Dendritic cell treated with granulocyte-macrophage colony-stimulating factor and Interleukin-4, amounts not matched to agents 40 ng/mL and 50 ng/mL, for 4 days (primary cell): ENCODE data around the gene TCP10L.
"Not testable (repeated sequence)": the region's sequence is repeated elsewhere in the genome, so short reads cannot be mapped to it uniquely, and the experiment has no call there.

ENCODE experiments used
- H3K27ac Mint-ChIP-seq: one replicate; pipeline ENCODE4 v1.8.0; 2022; ENCODE audit warnings: mild to moderate bottlenecking, mixed read lengths
- H3K27me3 Mint-ChIP-seq: one replicate; pipeline ENCODE4 v1.8.0; 2022; ENCODE audit warnings: mild to moderate bottlenecking, mixed read lengths
- H3K36me3 Mint-ChIP-seq: one replicate; pipeline ENCODE4 v1.8.0; 2022; ENCODE audit warnings: low read depth, mixed read lengths
- H3K4me1 Mint-ChIP-seq: one replicate; pipeline ENCODE4 v1.8.0; 2022; ENCODE audit warnings: low read depth, mixed read lengths
- H3K4me3 Mint-ChIP-seq: one replicate; pipeline ENCODE4 v1.8.0; 2022; ENCODE audit warnings: mild to moderate bottlenecking, moderate library complexity, mixed read lengths
- H3K9me3 Mint-ChIP-seq: one replicate; pipeline ENCODE4 v1.8.0; 2022; ENCODE audit warnings: mixed read lengths
- intact Hi-C: fragments of 100-400 bp; cut with micrococcal nuclease; formaldehyde crosslinking; loops from one replicate; pipeline ENCODE4 v1.15.0; 2022

The TCP10L gene

GRCh38 chr21:32585042-32585710, at the start of gene TCP10L:
Gene TCP10L, minus strand, starts transcription at chr21:32585523. Its CDS starts 1,219 bp downstream, at chr21:32584304.
- no peaks in the 10 kb centered on the region for H3K9me3 Mint-ChIP-seq
- no peak within 1 kb of the TSS for H3K27ac Mint-ChIP-seq
- H3K4me1 Mint-ChIP-seq = no peaks in the 10 kb centered on the region
- intact Hi-C loops = no loop called here
- H3K36me3 Mint-ChIP-seq = no peaks in the 10 kb centered on the region
- H3K27me3 Mint-ChIP-seq = no peaks in the 10 kb centered on the region
- no peak within 1 kb of the TSS for H3K4me3 Mint-ChIP-seq

GRCh38 chr21:32626621-32627196, 41.4 kb upstream of the TCP10L start:
- no peak overlapping the region for H3K27ac Mint-ChIP-seq
- intact Hi-C loops = no loop called here
- peaks cover 23% of the 10 kb centered on the region for H3K36me3 Mint-ChIP-seq
- H3K4me3 Mint-ChIP-seq = no peak overlapping the region
- no peaks in the 10 kb centered on the region for H3K9me3 Mint-ChIP-seq
- H3K4me1 Mint-ChIP-seq = no peaks in the 10 kb centered on the region
- H3K27me3 Mint-ChIP-seq = peaks cover 3% of the 10 kb centered on the region

- not testable (repeated sequence) for H3K27ac Mint-ChIP-seq, H3K9me3 Mint-ChIP-seq, H3K4me3 Mint-ChIP-seq, H3K36me3 Mint-ChIP-seq, H3K4me1 Mint-ChIP-seq
- intact Hi-C loops = loop anchor here (5.0 kb wide), 1 partner anchor 104 kb away; no protein-coding TSS in a partner anchor
- H3K27me3 Mint-ChIP-seq = peaks cover 37% of the 10 kb centered on the region
These were observed 32.9 kb upstream of the TCP10L start for GRCh38 chr21:32618218-32618617.

GRCh38 chr21:32613436-32614043, 28.2 kb upstream of the TCP10L start:
- Mint-ChIP-seq H3K36me3 (peaks cover 27% of the 10 kb centered on the region), H3K27me3 (peaks cover 15% of the 10 kb centered on the region), H3K4me3 (peak overlapping the region; percentile 99), H3K4me1 (peaks cover 6% of the 10 kb centered on the region), H3K9me3 (no peaks in the 10 kb centered on the region), H3K27ac (peak overlapping the region; percentile 96)
- intact Hi-C loops = no loop called here

- H3K27me3 Mint-ChIP-seq = peaks cover 12% of the 10 kb centered on the region
- intact Hi-C loops = no loop called here
- peaks cover 6% of the 10 kb centered on the region for H3K4me1 Mint-ChIP-seq
- H3K4me3 Mint-ChIP-seq = peak overlapping the region; percentile 99
- peak overlapping the region; percentile 96 for H3K27ac Mint-ChIP-seq
- peaks cover 30% of the 10 kb centered on the region for H3K36me3 Mint-ChIP-seq
- H3K9me3 Mint-ChIP-seq = no peaks in the 10 kb centered on the region
These were observed 27.6 kb upstream of the TCP10L start for GRCh38 chr21:32612999-32613337.

- intact Hi-C loops = no loop called here
- Mint-ChIP-seq H3K36me3 (peaks cover 36% of the 10 kb centered on the region), H3K4me3 (peak within 1 kb of the TSS; percentile 99), H3K27ac (peak within 1 kb of the TSS; percentile 96), H3K9me3 (no peaks in the 10 kb centered on the region), H3K4me1 (peaks cover 6% of the 10 kb centered on the region), H3K27me3 (peaks cover 11% of the 10 kb centered on the region)
These were observed 27.0 kb upstream of the TCP10L start, which contains the start of gene CFAP298 for GRCh38 chr21:32612075-32612998. Gene CFAP298, minus strand, starts transcription at chr21:32612377. Its CDS starts 134 bp downstream, at chr21:32612243.

- H3K4me3 Mint-ChIP-seq = peak overlapping the region; percentile 99
- intact Hi-C loops = no loop called here
- peaks cover 7% of the 10 kb centered on the region for H3K27me3 Mint-ChIP-seq
- H3K4me1 Mint-ChIP-seq = peaks cover 6% of the 10 kb centered on the region
- H3K9me3 Mint-ChIP-seq = no peaks in the 10 kb centered on the region
- peaks cover 44% of the 10 kb centered on the region for H3K36me3 Mint-ChIP-seq
- H3K27ac Mint-ChIP-seq = peak overlapping the region; percentile 96
These were observed 26.2 kb upstream of the TCP10L start for GRCh38 chr21:32611471-32611997.

GRCh38 chr21:32610940-32611339, 25.6 kb upstream of the TCP10L start:
- H3K9me3 Mint-ChIP-seq, intact Hi-C loops, H3K4me1 Mint-ChIP-seq, H3K27ac Mint-ChIP-seq, H3K27me3 Mint-ChIP-seq: not testable (repeated sequence)
- H3K36me3 Mint-ChIP-seq = peaks cover 50% of the 10 kb centered on the region
- H3K4me3 Mint-ChIP-seq = peak overlapping the region; percentile 23

GRCh38 chr21:32608851-32609250, 23.5 kb upstream of the TCP10L start:
- Mint-ChIP-seq H3K4me3 (no peak overlapping the region), H3K9me3 (no peaks in the 10 kb centered on the region), H3K36me3 (peaks cover 71% of the 10 kb centered on the region), H3K4me1 (peaks cover 6% of the 10 kb centered on the region), H3K27me3 (no peaks in the 10 kb centered on the region), H3K27ac (no peak overlapping the region)
- intact Hi-C loops = no loop called here

- no peak overlapping the region for H3K27ac Mint-ChIP-seq
- H3K9me3 Mint-ChIP-seq = no peaks in the 10 kb centered on the region
- no peaks in the 10 kb centered on the region for H3K4me1 Mint-ChIP-seq
- H3K36me3 Mint-ChIP-seq = peaks cover 80% of the 10 kb centered on the region
- H3K4me3 Mint-ChIP-seq = no peak overlapping the region
- H3K27me3 Mint-ChIP-seq = no peaks in the 10 kb centered on the region
- intact Hi-C loops = no loop called here
These were observed 20.1 kb upstream of the TCP10L start for GRCh38 chr21:32605469-32605868.

- H3K27me3 Mint-ChIP-seq = no peaks in the 10 kb centered on the region
- intact Hi-C loops = no loop called here
- H3K27ac Mint-ChIP-seq = no peak overlapping the region
- H3K9me3 Mint-ChIP-seq = no peaks in the 10 kb centered on the region
- peaks cover 84% of the 10 kb centered on the region for H3K36me3 Mint-ChIP-seq
- H3K4me1 Mint-ChIP-seq = no peaks in the 10 kb centered on the region
- no peak overlapping the region for H3K4me3 Mint-ChIP-seq
These were observed 19.1 kb upstream of the TCP10L start for GRCh38 chr21:32604464-32604863.

- peaks cover 89% of the 10 kb centered on the region for H3K36me3 Mint-ChIP-seq
- intact Hi-C loops = no loop called here
These were observed 17.8 kb upstream of the TCP10L start for GRCh38 chr21:32603131-32603530.

GRCh38 chr21:32602099-32602498, 16.8 kb upstream of the TCP10L start:
- Mint-ChIP-seq H3K4me3 (no peak overlapping the region), H3K27me3 (no peaks in the 10 kb centered on the region), H3K4me1 (no peaks in the 10 kb centered on the region), H3K36me3 (peaks cover 79% of the 10 kb centered on the region), H3K9me3 (no peaks in the 10 kb centered on the region), H3K27ac (no peak overlapping the region)
- intact Hi-C loops = no loop called here

More at GRCh38 chr21:32603131-32603530, 17.8 kb upstream of the TCP10L start:
- no peaks in the 10 kb centered on the region for H3K27me3 Mint-ChIP-seq
- H3K4me1 Mint-ChIP-seq = no peaks in the 10 kb centered on the region
- H3K9me3 Mint-ChIP-seq = no peaks in the 10 kb centered on the region
- no peak overlapping the region for H3K4me3 Mint-ChIP-seq
- H3K27ac Mint-ChIP-seq = no peak overlapping the region
